K562 (cell line): ENCODE measurements around the gene CFAP141. TPM values are rescaled to one million over a fixed set of nuclear protein-coding genes. Genes with fewer than 3 reads are reported as not detected.

Experiments used
- CTBP1 ChIP-seq: fragments of 450-650 bp; IDR thresholded peaks from 2 replicates; pipeline ENCODE4 v1.6.1; 2016; ENCODE audit warnings: borderline replicate concordance
- FIP1L1 ChIP-seq: fragments of 200-400 bp; formaldehyde crosslinking; IDR thresholded peaks from 2 replicates; pipeline ENCODE4 v1.6.1; 2018; ENCODE audit warnings: mild to moderate bottlenecking, low read depth, low read length; ENCODE audit not compliant: poor library complexity, severe bottlenecking
- JUND ChIP-seq, 2 experiments: IDR thresholded peaks; 2 replicates in 1 of 2; 3 replicates in 1 of 2; pipeline ENCODE4 v1.6.1; 2011; ENCODE audit warnings: borderline replicate concordance in 2 of 2, low read depth in 2 of 2, low read length in 2 of 2, improper control_type of control experiment in 1 of 2, missing biosample characterization in 1 of 2, missing genetic modification characterization in 1 of 2, missing genetic modification reagents in 1 of 2
- ZBTB1 ChIP-seq: sonication (generic); formaldehyde crosslinking; IDR thresholded peaks from 2 replicates; pipeline ENCODE4 v1.8.1; 2023; ENCODE audit warnings: missing genetic modification reagents, low read depth, mild to moderate bottlenecking, borderline replicate concordance
- polyA plus RNA-seq, 8 experiments: library from polyadenylated mRNA; depleted of rRNA in 4 of 8; stranded (reverse) in 5 of 8; unstranded in 3 of 8; fragments of >200 nt; fragmentation: Nextera tagmentation in 2 of 8; fragmentation: Illumina TruSeq in 1 of 8; extraction: Ambion mirVana in 2 of 8; extraction: Trizol in 1 of 8; gene quantifications; 2 replicates each; pipeline versions ENCODE4 v1.2.1 to v1.2.3, GENCODE V29; 2011 to 2014; ENCODE audit warnings: inconsistent platforms in 1 of 8, missing spikeins in 1 of 8
- total RNA-seq, 7 experiments: library from RNA; depleted of rRNA in 6 of 7; stranded (reverse); fragments of >200 nt in 6 of 7; fragmentation: Illumina TruSeq in 2 of 7; extraction: Trizol in 2 of 7; gene quantifications; 2 replicates each; pipeline versions ENCODE4 v1.2.1 to v1.2.3, GENCODE V29; 2011 to 2021; ENCODE audit warnings: low replicate concordance in 1 of 7
- TF ChIP-seq, protein P1 (sequence below), 2 experiments: fragments of 450-650 bp; IDR thresholded peaks; 2 replicates each; pipeline ENCODE4 v1.6.1; 2016; ENCODE audit warnings: mild to moderate bottlenecking in 2 of 2, borderline replicate concordance in 1 of 2, low read depth in 1 of 2, moderate library complexity in 1 of 2
- TF ChIP-seq, protein P2 (sequence below), 2 experiments: fragments of 450-650 bp; IDR thresholded peaks; 2 replicates each; pipeline ENCODE4 v1.6.1; 2016

Gene CFAP141
- total and polyA plus RNA-seq, 9 of the 15 experiments (the other 6 are each of a cell fraction or from before 2014, with no cell fraction given) = not detected

DNA sequence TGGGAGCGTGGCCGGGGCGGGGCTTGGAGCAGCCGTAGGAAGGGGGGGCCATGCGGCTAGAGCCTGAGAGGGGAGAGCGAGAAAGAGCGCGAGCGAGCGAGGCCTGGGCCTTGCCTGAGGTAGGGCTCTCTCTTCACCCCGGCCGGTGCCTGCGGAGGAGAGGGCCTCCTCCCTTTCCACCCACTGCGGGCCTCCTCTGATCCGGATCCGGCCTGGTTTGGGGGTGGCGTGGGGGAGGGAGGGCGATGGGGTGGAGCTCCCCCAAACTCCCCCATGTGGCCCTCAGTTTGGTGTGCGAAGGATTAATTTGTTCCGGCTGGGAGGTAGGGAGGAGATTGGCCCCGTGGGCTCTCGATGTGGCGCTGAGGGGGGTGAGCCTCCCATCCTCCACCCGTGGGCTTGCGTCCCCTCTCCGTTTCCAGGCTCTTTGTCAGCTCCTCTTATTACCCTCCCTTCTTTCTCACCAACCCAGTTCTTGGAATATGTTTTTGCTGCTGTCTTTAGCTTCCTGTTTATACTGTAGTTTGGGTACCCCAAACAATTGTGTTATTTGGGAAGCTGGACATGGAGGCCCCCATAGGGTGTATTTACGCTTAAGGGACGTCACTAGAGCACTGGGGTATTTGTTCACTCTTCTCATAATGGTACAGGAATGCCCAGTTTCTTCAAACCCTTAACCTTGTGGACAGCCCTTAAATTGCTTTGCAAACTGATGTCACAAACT, 15.3 kb upstream of the CFAP141 start (continued):
- TF ChIP-seq, protein P1, sequence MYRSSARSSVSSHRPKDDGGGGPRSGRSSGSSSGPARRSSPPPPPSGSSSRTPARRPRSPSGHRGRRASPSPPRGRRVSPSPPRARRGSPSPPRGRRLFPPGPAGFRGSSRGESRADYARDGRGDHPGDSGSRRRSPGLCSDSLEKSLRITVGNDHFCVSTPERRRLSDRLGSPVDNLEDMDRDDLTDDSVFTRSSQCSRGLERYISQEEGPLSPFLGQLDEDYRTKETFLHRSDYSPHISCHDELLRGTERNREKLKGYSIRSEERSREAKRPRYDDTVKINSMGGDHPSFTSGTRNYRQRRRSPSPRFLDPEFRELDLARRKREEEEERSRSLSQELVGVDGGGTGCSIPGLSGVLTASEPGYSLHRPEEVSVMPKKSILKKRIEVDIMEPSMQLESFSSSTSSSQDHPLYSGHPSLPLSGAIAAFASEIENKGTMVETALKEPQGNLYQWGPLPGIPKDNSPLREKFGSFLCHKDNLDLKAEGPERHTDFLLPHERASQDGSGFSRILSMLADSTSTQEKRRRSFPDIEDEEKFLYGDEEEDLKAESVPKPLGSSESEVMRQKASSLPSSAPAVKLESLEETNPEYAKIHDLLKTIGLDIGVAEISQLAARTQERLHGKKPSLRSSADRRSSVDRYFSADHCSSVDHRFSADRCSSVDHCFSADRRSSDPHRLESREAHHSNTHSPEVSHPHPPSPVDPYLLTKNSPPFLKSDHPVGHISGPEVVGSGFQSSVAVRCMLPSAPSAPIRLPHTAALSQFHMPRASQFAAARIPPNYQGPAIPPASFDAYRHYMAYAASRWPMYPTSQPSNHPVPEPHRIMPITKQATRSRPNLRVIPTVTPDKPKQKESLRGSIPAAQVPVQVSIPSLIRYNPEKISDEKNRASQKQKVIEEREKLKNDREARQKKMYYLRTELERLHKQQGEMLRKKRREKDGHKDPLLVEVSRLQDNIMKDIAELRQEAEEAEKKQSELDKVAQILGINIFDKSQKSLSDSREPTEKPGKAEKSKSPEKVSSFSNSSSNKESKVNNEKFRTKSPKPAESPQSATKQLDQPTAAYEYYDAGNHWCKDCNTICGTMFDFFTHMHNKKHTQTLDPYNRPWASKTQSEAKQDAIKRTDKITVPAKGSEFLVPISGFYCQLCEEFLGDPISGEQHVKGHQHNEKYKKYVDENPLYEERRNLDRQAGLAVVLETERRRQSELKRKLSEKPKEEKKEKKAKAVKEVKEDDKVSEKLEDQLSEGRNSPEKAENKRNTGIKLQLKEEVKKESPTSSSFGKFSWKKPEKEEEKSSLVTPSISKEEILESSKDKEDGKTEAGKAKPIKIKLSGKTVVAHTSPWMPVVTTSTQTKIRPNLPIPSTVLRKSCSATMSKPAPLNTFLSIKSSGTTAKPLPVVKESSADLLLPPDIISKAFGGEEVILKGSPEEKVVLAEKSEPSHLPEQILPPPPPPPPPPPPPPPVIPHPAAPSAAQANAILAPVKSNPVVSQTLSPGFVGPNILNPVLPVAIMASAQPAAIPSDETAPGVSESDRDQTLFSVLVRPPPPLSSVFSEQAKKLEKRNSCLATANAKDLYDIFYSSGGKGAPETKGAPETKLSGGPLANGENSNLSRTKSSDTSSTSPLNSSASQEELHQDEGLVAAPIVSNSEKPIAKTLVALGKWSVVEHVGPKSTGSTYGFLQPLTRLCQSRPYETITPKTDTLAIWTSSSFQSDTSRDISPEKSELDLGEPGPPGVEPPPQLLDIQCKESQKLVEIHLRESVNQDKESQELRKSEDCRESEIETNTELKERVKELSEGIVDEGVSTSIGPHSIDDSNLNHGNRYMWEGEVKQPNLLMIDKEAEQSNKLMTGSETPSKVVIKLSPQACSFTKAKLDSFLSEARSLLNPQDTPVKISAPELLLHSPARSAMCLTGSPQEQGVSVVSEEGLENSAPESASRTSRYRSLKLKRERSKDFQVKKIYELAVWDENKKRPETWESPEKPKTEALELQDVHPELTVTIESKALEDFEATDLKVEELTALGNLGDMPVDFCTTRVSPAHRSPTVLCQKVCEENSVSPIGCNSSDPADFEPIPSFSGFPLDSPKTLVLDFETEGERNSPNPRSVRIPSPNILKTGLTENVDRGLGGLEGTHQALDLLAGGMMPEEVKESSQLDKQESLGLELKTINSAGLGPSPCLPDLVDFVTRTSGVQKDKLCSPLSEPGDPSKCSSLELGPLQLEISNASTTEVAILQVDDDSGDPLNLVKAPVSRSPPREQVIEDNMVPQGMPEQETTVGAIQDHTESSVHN (IDR thresholded peaks at IDR 0.05; ENCODE audit: borderline replicate concordance in 1 of 2, low read depth in 1 of 2) = 0 out of 4 replicates have a peak, but pooled peaks of 1 of the 2 experiments have one; percentile 13
- TF ChIP-seq CTBP1 (no peak), ZBTB1 (0 out of 2 replicates have a peak, but pooled peaks have one; percentile 46), JUND (IDR thresholded peaks at IDR 0.05; ENCODE audit: borderline replicate concordance, low read depth, low read length) (no peak), JUND (tag; IDR thresholded peaks at IDR 0.05; ENCODE audit: borderline replicate concordance, low read depth, low read length) (no peak), FIP1L1 (peak; percentile 79)
- TF ChIP-seq, protein P2, sequence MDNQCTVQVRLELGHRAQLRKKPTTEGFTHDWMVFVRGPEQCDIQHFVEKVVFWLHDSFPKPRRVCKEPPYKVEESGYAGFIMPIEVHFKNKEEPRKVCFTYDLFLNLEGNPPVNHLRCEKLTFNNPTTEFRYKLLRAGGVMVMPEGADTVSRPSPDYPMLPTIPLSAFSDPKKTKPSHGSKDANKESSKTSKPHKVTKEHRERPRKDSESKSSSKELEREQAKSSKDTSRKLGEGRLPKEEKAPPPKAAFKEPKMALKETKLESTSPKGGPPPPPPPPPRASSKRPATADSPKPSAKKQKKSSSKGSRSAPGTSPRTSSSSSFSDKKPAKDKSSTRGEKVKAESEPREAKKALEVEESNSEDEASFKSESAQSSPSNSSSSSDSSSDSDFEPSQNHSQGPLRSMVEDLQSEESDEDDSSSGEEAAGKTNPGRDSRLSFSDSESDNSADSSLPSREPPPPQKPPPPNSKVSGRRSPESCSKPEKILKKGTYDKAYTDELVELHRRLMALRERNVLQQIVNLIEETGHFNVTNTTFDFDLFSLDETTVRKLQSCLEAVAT (IDR thresholded peaks at IDR 0.05) = no peak
